HepG2 (cell line): ENCODE data around the gene PSMD1. TPM values are rescaled to one million over a fixed set of nuclear protein-coding genes. Genes with fewer than 3 reads are reported as not detected.

ENCODE experiments used
- CBX1 ChIP-seq: IDR thresholded peaks from one replicate; pipeline ENCODE4 v1.6.1; 2016; ENCODE audit warnings: antibody characterized with exemption, low read depth
- CENPT ChIP-seq: sonication (generic); formaldehyde crosslinking; IDR thresholded peaks from 2 replicates; pipeline ENCODE4 v1.8.0; 2022; ENCODE audit warnings: low read depth, mild to moderate bottlenecking, moderate library complexity, missing genetic modification reagents
- DNMT1 ChIP-seq: sonication (generic); formaldehyde crosslinking; IDR thresholded peaks from 2 replicates; pipeline ENCODE4 v1.5.1; 2020; ENCODE audit warnings: mild to moderate bottlenecking, missing genetic modification reagents
- ESRRA ChIP-seq: sonication (generic); formaldehyde crosslinking; IDR thresholded peaks from 2 replicates; pipeline ENCODE4 v1.5.1; 2020; ENCODE audit warnings: mild to moderate bottlenecking, low read depth, missing genetic modification reagents
- FOXJ3 ChIP-seq: sonication (generic); formaldehyde crosslinking; IDR thresholded peaks from 2 replicates; pipeline ENCODE4 v1.4.0; 2020; ENCODE audit warnings: missing genetic modification reagents, mild to moderate bottlenecking, borderline replicate concordance
- HDAC2 ChIP-seq: sonication (generic); formaldehyde crosslinking; IDR thresholded peaks from 2 replicates; pipeline ENCODE4 v1.4.0; 2020; ENCODE audit warnings: missing genetic modification reagents
- HOXD1 ChIP-seq: sonication (generic); formaldehyde crosslinking; IDR thresholded peaks from 2 replicates; pipeline ENCODE4 v1.5.0; 2020; ENCODE audit warnings: missing genetic modification reagents
- MNT ChIP-seq: fragments of 450-650 bp; IDR thresholded peaks from 2 replicates; pipeline ENCODE4 v1.6.1; 2016
- NBN ChIP-seq: fragments of 450-650 bp; conservative IDR thresholded peaks from 2 replicates; pipeline ENCODE4 v1.6.1; 2017
- PPARG ChIP-seq: conservative IDR thresholded peaks from 2 replicates; pipeline ENCODE4 v1.6.1; 2016; ENCODE audit warnings: missing biosample characterization, missing genetic modification reagents
- SRSF1 ChIP-seq: fragments of 200-400 bp; formaldehyde crosslinking; optimal IDR thresholded peaks from 2 replicates; pipeline ENCODE3; 2017; ENCODE audit warnings: mild to moderate bottlenecking, low read depth, low read length, moderate library complexity
- TBX3 ChIP-seq: fragments of 450-650 bp; IDR thresholded peaks from 2 replicates; pipeline ENCODE4 v1.6.1; 2017; ENCODE audit warnings: antibody characterized with exemption, mild to moderate bottlenecking, inconsistent platforms, borderline replicate concordance
- TFDP2 ChIP-seq: sonication (generic); formaldehyde crosslinking; IDR thresholded peaks from 2 replicates; pipeline ENCODE4 v1.4.0; 2020; ENCODE audit warnings: missing genetic modification reagents
- XBP1 ChIP-seq: sonication (generic); formaldehyde crosslinking; IDR thresholded peaks from 2 replicates; pipeline ENCODE4 v1.5.0; 2020; ENCODE audit warnings: missing genetic modification reagents
- ZNF160 ChIP-seq: sonication (generic); formaldehyde crosslinking; IDR thresholded peaks from 2 replicates; pipeline ENCODE4 v1.8.0; 2022; ENCODE audit warnings: mild to moderate bottlenecking, inconsistent platforms, missing genetic modification reagents
- ZNF224 ChIP-seq: sonication (generic); formaldehyde crosslinking; IDR thresholded peaks from 2 replicates; pipeline ENCODE4 v1.5.0; 2020; ENCODE audit warnings: mild to moderate bottlenecking, missing genetic modification reagents
- ZNF441 ChIP-seq: sonication (generic); formaldehyde crosslinking; IDR thresholded peaks from 2 replicates; pipeline ENCODE4 v1.7.0; 2021; ENCODE audit warnings: missing genetic modification reagents, borderline replicate concordance
- ZNF501 ChIP-seq: sonication (generic); formaldehyde crosslinking; IDR thresholded peaks from 2 replicates; pipeline ENCODE4 v1.5.1; 2020; ENCODE audit warnings: mild to moderate bottlenecking, moderate library complexity, missing genetic modification reagents
- ZNF513 ChIP-seq: sonication (generic); formaldehyde crosslinking; conservative IDR thresholded peaks from 2 replicates; pipeline ENCODE4 v1.5.0; 2020; ENCODE audit warnings: missing genetic modification reagents
- ZNF607 ChIP-seq: sonication (generic); formaldehyde crosslinking; IDR thresholded peaks from 2 replicates; pipeline ENCODE4 v1.5.1; 2020; ENCODE audit warnings: missing genetic modification reagents, mild to moderate bottlenecking, borderline replicate concordance
- ZNF619 ChIP-seq: sonication (generic); formaldehyde crosslinking; IDR thresholded peaks from 2 replicates; pipeline ENCODE4 v1.4.0; 2020; ENCODE audit warnings: mild to moderate bottlenecking, missing genetic modification reagents
- ZNF639 ChIP-seq: conservative IDR thresholded peaks from 2 replicates; pipeline ENCODE4 v1.6.1; 2018; ENCODE audit warnings: missing genetic modification reagents
- ZNF670 ChIP-seq: sonication (generic); formaldehyde crosslinking; IDR thresholded peaks from 2 replicates; pipeline ENCODE4 v1.8.0; 2022; ENCODE audit warnings: mild to moderate bottlenecking, missing genetic modification reagents, borderline replicate concordance
- polyA plus RNA-seq, 8 experiments: library from polyadenylated mRNA; depleted of rRNA in 3 of 8; stranded (reverse) in 7 of 8; unstranded in 1 of 8; fragments of >200 nt; fragmentation: Illumina TruSeq in 4 of 8; extraction: Trizol in 4 of 8; gene quantifications; 2 replicates each; pipeline versions ENCODE4 v1.2.1 to v1.2.3, GENCODE V29; 2011 to 2016; ENCODE audit warnings: low read depth in 4 of 8, missing spikeins in 1 of 8, mixed read lengths in 1 of 8; ENCODE audit not compliant: insufficient read depth in 1 of 8
- total RNA-seq, 5 experiments: library from RNA; depleted of rRNA; stranded (reverse); fragments of >200 nt; fragmentation: Illumina TruSeq; extraction: Trizol; gene quantifications; 2 replicates each; pipeline ENCODE4 v1.2.3, GENCODE V29; 2016; ENCODE audit warnings: low read depth in 1 of 5

The PSMD1 gene
- total and polyA plus RNA-seq, 2 of the 13 experiments (the other 11 are each of a cell fraction or from before 2014, with no cell fraction given), result 136 to 191 TPM

GRCh38 chr2:231037202-231037730, 19.4 kb upstream of the PSMD1 start, which contains the start of gene C2orf72 (continued):
- TF ChIP-seq ZNF670 (CRISPR knock-in tag) (no peak), ZNF619 (no peak), ZNF513 (CRISPR knock-in tag) (no peak), CBX1 (peak; percentile 56), TFDP2 (CRISPR knock-in tag) (peak; percentile 61), ZNF441 (CRISPR knock-in tag) (peak; percentile 11; the same call in 1 of the 2 replicates), ZNF607 (CRISPR knock-in tag) (no peak), FOXJ3 (CRISPR knock-in tag) (no peak), XBP1 (no peak), ZNF224 (CRISPR knock-in tag) (no peak), TBX3 (no peak), NBN (no peak), HDAC2 (CRISPR knock-in tag) (no peak; the same call in 1 of the 2 replicates), ZNF639 (CRISPR knock-in tag) (0 out of 2 replicates have a peak, but pooled peaks have one; percentile 34), HOXD1 (CRISPR knock-in tag) (no peak), ZNF160 (no peak; the same call in 1 of the 2 replicates), MNT (no peak), CENPT (CRISPR knock-in tag) (no peak), ZNF501 (no peak), ESRRA (no peak), PPARG (no peak), SRSF1 (peak; percentile 93), DNMT1 (no peak)
